ENCODE data around the gene ABTB2. TPM values are rescaled to one million over a fixed set of nuclear protein-coding genes. Genes with fewer than 3 reads are reported as not detected.

The ABTB2 gene
- total RNA-seq, 2 donors from 2014 or later: 5.8 to 11.1 TPM

- Histone ChIP-seq H3K9ac (ENCODE audit: low read depth in 2 of 2, low read length in 2 of 2) (no peak overlapping the region), H3K27me3 (no peaks in the 10 kb centered on the region), H3K4me1 (no peaks in the 10 kb centered on the region), H3K4me3 (no peak overlapping the region), H3K36me3 (peaks cover 13% of the 10 kb centered on the region), H3K9me3 (no peaks in the 10 kb centered on the region), H3K27ac (no peak overlapping the region)
- TF ChIP-seq CTCF (IDR thresholded peaks at IDR 0.05): no peak
- intact Hi-C loops (cut with DNase I): no loop called here
- DNase-seq: no peak
Measured at GRCh38 chr11:34151166-34151565, 206.6 kb downstream of the ABTB2 start.

GRCh38 chr11:34150494-34151151 lies 207.2 kb downstream of the ABTB2 start:
- no peak for DNase-seq
- Histone ChIP-seq H3K4me1 (no peaks in the 10 kb centered on the region), H3K9ac (ENCODE audit: low read depth in 2 of 2, low read length in 2 of 2) (no peak overlapping the region), H3K27ac (no peak overlapping the region), H3K27me3 (no peaks in the 10 kb centered on the region), H3K36me3 (peaks cover 13% of the 10 kb centered on the region), H3K4me3 (no peak overlapping the region), H3K9me3 (no peaks in the 10 kb centered on the region)
- intact Hi-C loops (cut with DNase I): no loop called here
- no peak for TF ChIP-seq CTCF (IDR thresholded peaks at IDR 0.05)

- no peak overlapping the region for H3K4me3 ChIP-seq
- no peaks in the 10 kb centered on the region for H3K9me3 ChIP-seq
- H3K4me1 ChIP-seq: no peaks in the 10 kb centered on the region
- TF ChIP-seq CTCF (IDR thresholded peaks at IDR 0.05): no peak
- no peaks in the 10 kb centered on the region for H3K27me3 ChIP-seq
- no peak for DNase-seq
- intact Hi-C loops (cut with DNase I): no loop called here
- H3K36me3 ChIP-seq: peaks cover 13% of the 10 kb centered on the region
- no peak overlapping the region for H3K9ac ChIP-seq (ENCODE audit: low read depth in 2 of 2, low read length in 2 of 2)
- no peak overlapping the region for H3K27ac ChIP-seq
Measured at GRCh38 chr11:34149786-34150185, 208.0 kb downstream of the ABTB2 start.

GRCh38 chr11:34149274-34149673 lies 208.5 kb downstream of the ABTB2 start:
- intact Hi-C loops (cut with DNase I): no loop called here
- Histone ChIP-seq H3K9ac (ENCODE audit: low read depth in 2 of 2, low read length in 2 of 2) (no peak overlapping the region), H3K4me3 (no peak overlapping the region), H3K27ac (no peak overlapping the region), H3K9me3 (no peaks in the 10 kb centered on the region), H3K36me3 (peaks cover 13% of the 10 kb centered on the region), H3K4me1 (no peaks in the 10 kb centered on the region), H3K27me3 (no peaks in the 10 kb centered on the region)
- TF ChIP-seq CTCF (IDR thresholded peaks at IDR 0.05): no peak
- DNase-seq: no peak

GRCh38 chr11:34148504-34149165 lies 209.2 kb downstream of the ABTB2 start:
- intact Hi-C loops (cut with DNase I): no loop called here
- no peaks in the 10 kb centered on the region for H3K9me3 ChIP-seq
- no peak for DNase-seq
- H3K36me3 ChIP-seq: peaks cover 13% of the 10 kb centered on the region
- H3K4me3 ChIP-seq: no peak overlapping the region
- no peak overlapping the region for H3K27ac ChIP-seq
- H3K4me1 ChIP-seq: no peaks in the 10 kb centered on the region
- no peak for TF ChIP-seq CTCF (IDR thresholded peaks at IDR 0.05)
- no peaks in the 10 kb centered on the region for H3K27me3 ChIP-seq
- no peak overlapping the region for H3K9ac ChIP-seq (ENCODE audit: low read depth in 2 of 2, low read length in 2 of 2)
